NCI-H748 (cell line): ENCODE results near the gene TCAIM.

ENCODE experiments used
- DNase-seq: peaks from one replicate; lab custom pipeline; 2025; ENCODE audit not compliant: unreplicated experiment; lab: John Stamatoyannopoulos, UW

The TCAIM gene, protein sequence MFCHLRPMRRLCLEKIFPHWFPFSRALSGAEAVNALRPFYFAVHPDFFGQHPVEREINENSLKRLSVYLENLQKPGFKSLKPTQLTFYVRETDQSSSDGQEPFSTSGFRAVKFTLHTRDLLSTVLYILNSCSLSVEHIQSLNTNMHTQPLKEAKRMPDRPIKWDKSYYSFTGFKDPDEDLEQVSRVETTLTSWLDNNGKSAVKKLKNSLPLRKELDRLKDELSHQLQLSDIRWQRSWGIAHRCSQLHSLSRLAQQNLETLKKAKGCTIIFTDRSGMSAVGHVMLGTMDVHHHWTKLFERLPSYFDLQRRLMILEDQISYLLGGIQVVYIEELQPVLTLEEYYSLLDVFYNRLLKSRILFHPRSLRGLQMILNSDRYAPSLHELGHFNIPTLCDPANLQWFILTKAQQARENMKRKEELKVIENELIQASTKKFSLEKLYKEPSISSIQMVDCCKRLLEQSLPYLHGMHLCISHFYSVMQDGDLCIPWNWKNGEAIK

DNA sequence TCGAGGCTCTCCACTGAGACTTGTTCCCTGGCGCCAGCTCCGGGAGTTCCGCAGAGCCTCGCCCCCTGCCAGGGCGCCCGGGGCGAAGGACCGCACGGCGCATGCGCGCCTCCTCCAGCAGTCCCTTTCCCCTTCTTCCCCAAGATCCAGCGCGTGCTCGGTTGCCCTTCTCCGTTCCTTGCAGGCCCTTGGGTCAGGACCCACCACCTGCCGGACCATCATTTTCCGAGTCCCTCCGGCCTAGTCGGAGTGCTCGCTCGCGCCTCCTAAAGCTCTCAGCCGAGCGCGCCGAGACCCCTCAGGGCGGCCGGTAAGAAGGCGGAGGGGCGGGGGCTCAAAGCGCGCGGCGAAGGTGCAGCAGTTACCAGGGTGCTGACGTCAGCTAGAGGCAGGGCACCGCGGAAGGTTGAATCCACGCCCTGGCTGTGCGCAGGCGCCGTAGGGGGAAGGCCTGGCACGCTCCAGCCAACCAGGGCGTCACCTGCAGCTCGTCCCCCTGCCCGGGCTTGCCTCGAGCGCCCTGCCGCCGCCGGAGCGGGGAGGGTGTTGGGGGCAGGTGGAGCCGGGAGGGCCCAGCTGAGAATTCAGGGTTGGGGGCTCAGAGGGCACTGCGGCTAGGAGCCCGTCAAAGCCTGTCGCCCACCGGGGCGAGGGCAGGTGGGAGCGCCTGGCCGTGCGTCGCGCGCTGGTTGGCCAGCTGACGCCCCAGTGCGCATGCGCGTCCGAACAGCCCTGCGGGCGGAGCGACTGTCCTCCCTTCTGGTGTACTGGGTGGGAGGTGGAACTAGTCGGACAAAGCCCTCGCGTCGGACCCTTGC, at the start of gene TCAIM:
TSS of gene TCAIM (plus strand) at position 757 of the 818 bp plus-strand sequence. CDS start 16,017 bp downstream, outside the sequence.
- peak; percentile 95 for DNase-seq

DNA sequence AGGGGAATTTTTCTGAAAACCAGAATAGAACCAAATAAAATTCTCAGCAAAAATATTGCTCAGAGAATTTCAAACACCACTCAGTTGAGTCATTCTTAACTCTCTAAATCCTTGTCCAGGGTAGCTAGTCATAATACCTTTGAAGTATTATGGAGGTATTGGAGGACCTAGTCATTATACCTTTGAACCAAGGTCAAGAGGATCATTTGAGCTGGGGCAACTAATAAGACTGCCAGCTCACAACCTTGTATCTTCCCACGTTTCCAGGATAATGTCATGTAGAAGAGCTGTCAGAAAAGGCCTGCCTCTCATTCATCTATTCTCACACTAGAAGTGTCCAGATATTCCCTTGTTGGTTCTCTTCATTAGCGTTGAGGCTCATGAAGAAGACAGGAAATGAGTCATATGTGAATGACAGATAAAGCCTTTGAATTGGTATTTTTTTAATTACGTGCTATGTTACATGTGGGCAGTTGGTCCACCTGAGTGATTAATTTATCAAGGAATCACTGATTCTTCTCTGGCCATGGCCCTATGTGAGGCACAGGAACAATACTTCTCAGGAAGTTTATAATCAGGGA, 48.6 kb upstream of the TCAIM start:
- DNase-seq = no peak

DNA sequence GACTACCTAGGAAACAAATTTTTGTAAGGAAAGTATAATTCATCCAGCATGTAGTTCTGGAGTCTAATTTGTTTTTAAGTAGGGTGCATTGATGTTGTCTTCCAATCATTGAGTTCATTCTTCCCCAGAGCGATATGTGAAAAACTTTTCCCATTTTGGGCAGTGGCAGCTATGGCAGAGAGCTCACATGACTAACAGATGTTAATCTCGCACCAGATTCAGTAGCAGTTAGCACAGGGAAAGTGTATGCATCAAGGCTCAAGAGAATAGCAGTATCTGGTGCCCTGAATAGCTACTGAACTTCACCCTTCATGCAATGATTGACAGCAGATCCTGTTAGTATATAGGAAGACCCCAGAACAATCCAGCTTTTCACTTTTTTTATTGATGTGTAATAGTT, 46.3 kb upstream of the TCAIM start:
- DNase-seq = no peak

DNA sequence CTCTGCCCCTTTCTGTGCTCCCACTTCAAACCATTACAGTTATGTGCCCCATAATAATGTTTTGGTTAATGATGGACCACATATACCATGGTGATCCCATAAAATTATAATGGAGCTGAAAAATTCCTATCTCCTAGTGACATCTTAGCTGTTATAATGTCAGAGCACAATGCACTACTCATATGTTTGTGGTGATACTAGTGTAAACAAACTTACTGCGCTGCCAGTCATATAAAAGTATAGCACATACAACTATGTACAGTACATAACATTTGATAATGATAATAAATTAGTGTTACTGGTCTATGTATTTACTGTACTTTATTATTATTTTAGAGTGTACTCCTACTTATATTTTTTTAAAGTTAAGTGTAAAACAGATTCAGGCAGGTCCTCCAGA, 45.6 kb upstream of the TCAIM start:
- no peak for DNase-seq

DNA sequence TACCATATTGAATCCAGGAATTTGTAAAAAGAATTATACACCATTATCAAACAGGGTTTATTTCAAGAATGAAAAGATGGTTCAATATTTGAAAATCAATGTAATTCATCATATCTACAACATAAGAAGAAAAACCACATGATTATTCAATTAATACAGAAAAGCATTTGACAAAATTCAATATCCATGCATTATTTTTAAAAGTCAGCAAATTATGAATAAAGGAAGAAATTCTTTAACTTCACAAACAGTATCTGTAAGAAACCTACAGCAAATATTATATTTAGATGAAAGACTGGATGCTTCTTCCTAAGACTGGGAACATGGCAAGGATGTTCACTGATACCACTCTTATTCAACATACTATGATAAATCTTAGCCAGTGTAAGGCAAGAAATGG, 41.3 kb upstream of the TCAIM start:
- no peak for DNase-seq

DNA sequence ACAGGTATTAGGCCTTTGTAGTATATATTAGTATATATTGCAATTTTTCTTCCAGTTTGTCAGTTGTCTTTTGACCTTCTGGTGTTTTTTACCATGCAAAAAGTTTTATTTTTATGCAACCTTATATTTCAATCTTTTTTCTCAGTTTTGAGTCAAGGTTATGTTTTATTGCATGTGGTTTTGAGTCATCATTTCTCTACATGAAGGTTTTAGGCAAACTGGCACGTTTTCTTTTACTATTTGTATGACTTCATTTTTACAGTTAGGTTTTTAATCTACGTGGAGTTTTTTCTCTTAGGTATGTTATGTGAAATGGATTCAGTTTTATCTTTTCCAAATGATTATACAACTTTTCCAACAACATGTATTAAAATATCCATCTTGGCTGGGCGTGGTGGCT, 36.8 kb upstream of the TCAIM start:
- no peak for DNase-seq

DNA sequence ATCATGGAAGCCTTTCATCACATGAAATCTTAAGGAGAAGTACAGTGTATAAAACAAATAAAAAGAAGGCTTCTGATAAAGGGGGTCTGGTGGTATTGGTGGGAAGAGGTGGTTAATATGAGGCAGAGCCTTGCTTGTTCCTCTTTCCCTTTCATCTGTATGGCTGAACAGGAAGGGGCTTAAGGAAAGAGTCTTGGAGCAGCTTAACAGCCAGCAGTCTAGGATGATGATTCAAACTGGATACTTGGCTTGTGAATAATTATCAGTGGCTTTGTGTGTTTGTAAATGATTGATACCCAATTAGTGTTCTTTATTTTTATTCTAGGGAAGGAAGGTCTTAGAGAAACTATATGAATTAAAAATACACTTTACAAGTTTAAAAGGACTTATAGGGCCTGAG, 29.1 kb upstream of the TCAIM start:
- DNase-seq = no peak

DNA sequence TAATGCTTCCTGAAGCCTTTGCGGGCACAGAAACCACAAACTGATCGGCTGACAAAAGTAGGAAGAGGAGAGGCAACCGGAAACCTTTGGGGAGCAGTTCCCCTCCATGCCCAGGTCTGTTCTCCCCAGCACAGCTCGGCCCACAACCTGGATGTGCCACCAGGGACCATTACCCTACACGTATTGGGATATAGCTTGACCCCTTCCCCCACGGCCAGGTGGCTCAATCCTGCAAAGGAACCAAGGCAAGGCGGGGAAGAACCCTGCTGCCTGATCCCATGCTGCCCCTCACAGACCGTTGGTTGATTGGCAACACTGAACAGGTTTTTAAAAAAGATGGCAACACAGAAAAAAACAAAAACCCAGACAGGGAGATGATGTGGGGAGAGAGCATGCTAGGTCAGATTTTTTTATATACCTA, 19.7 kb upstream of the TCAIM start:
- DNase-seq = peak; percentile 25

DNA sequence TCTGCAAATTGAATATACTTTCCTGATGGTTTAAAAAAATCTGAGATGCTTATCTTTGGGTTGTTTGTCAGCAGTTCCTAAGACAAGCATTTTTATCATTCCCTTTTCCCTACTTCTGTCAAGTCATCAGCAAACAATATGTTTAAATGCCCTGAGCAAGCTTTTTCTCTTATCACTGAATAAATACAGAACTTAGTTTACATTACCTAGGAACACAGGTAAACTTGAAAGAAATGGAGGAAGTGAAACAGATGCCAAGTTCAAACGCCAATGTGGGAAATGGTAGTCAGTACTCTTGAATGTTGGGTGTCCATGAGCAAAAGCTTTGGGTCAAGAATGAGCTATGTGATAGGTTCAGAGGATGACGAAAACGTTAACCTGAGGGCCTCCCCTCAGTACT, 17.2 kb upstream of the TCAIM start:
- no peak for DNase-seq

DNA sequence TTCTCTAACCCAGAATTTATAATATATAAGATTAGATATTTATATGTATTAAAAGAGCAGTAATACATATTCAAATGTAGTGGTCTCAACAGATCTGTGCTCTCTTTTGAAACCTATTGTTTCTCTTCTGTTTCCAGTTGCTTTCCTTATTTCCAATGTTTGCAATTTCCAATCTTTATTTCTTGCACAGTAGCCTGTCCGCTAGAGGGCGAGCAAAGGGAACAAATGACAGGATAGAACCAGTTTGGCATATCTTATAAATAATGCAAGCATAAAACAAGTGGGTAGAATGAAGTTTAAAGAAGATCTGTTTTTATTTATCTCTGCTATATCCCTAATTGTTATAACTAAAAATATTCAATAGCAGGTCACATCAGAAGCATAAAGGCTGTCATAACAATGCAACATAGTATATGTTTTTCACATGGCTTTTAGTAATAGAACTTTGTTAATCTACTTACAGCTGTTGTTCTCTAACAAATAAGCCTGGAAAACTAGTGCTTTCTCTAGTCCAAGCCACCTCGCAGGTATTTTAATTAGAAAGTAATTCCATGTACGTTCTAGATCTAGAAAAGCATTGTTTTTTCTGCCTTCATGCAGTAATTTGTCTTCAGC, 15.1 kb upstream of the TCAIM start:
- peak; percentile 60 for DNase-seq

DNA sequence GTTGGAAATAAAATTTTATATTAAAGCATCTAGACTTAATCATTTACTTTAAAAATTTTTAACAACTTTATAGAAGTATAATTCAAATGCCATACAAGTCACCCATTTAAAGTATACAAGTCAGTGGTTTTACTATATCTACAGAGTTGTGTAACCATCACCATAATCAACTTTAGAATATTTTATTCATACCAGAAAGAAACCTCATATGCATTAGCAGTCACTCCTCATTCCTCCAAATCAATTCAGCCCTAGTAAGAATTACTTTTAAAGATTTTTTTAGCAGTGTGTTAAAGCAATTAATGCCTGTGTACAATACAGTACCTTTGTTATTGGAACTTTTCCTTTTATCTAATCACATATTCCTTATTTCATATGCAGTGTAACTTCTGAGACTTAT, 14.0 kb upstream of the TCAIM start:
- DNase-seq = no peak

DNA sequence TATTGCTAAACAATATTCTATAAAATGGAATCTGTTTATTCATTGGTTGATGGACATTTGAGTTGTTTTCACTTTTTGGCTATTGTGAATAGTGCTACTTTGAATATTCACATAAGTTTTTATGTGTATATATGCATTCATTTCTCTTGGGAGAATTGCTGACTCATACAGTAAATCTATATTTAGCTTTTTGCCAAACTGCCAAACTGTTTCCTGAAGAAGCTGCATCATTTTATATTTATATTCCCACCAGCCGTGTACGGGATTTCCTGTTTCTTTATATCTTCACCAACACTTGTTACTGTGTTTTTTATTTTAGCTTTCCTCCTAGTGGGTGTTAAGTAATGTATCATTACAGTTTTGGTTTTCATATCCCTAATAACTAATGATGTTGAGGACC, 12.5 kb upstream of the TCAIM start:
- no peak for DNase-seq

DNA sequence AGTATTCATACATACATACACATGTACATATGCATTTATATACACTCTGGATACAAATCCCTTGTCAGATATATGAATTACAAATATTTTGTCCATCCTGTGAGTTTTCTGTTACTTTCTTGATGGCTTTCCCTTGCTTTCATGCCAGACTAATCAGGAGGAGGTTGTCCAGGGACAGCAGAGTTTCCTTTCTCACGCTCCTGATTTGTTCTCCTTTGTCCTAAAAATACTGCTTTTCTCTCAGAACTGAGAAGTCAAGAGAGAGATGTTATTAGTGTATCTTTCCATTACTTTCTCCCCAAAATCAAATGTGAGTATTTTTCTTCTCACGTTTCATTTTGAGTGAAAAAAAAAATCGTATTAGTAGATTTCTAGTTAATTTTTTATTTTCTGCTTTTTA, 12.1 kb upstream of the TCAIM start:
- DNase-seq = no peak

DNA sequence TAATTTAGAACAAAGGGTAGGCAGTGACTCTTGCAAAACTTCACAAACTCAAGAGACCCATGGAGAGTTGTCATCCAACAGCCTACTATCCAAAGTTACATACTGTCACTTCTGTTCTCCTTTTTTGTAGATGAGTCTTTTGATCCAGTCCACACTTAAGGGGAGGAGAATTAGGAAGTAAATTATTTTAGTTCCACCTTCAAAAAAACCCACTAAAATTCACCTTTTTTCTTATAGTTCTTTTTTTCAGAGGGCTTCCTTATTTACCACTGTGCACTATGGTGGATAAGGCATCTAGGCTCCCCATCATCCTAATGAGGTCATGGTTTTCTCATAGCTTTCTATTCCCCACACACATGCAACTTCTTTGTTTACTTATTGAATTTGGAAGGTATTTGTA, 8.6 kb upstream of the TCAIM start:
- DNase-seq = no peak

DNA sequence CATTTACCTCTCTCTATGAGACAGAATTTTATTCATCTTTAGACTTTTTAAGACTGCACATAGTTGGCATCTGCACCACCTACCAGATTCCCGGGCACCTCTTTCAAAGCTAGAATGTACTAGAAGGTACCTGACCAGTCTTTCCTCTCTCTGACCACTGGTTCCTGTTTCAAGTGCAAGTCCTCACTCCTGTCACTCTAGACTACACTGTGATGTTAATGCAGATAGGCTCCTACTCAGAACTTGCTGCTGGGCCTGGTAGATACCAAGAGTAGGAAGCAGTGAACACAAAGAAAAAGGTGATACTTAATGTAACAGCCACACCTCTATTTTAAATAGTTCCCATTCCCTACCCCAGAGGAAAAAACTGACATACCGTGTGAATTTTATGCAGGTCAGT, 8.1 kb upstream of the TCAIM start:
- no peak for DNase-seq

DNA sequence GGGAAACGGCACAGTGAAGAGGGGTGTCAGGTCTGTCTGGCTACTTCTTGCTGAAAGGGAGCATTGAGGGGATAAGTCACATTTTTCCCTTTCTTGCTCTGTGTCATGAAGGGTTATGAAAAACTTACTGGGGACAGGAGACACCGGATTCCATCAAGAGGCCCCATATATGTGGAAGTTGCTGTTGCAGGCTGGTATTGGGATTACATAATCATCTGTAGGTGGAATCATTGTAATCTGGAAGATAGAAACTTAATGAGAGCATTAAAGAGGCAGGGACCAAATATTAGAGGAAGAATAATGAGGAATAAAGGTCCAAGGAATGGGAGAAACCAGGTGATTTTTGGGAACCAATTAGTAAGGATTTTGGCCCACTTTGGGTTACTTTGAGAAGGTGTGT, 4.2 kb upstream of the TCAIM start:
- DNase-seq = no peak

DNA sequence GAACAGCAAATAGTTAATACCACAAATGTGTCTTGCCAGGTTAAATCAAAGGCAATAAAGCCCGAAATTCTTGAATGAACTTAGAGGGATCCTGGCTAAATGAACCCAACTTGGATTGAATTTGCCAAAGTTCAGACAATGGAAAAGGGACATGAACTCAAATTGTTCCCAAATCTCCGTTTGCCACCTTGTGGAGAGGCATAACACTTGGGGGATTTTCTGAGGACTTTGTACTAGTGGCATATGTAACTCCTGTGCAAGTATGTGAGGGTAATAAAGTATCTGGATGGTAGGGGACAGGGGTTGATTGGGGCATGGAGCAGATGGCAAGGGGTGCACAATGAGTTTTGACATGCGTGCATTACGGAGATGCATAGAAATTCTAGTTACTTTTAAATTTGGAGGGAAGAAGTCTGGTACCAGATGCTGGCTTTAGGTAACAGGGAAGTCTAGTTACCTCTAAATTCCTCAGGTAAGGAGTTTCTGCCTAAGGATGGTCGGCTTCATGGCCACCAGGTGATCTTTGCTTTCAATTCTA, 1.2 kb upstream of the TCAIM start:
- DNase-seq = no peak

DNA sequence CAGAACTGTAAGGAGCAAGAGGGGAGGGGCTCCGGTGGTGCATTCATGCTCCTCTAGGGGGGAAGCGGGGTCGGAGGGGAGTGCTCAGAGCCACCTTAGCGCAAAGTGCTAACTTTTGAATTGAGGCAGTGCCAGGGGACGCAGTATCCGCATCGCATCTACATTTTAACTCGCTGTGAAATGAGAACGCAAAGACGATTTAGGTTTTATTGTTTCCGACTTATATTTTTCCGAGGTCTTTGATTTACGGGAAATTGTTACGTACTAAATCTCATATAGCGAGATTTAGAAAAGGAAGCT, 212 bp downstream of the TCAIM start:
- DNase-seq = no peak

DNA sequence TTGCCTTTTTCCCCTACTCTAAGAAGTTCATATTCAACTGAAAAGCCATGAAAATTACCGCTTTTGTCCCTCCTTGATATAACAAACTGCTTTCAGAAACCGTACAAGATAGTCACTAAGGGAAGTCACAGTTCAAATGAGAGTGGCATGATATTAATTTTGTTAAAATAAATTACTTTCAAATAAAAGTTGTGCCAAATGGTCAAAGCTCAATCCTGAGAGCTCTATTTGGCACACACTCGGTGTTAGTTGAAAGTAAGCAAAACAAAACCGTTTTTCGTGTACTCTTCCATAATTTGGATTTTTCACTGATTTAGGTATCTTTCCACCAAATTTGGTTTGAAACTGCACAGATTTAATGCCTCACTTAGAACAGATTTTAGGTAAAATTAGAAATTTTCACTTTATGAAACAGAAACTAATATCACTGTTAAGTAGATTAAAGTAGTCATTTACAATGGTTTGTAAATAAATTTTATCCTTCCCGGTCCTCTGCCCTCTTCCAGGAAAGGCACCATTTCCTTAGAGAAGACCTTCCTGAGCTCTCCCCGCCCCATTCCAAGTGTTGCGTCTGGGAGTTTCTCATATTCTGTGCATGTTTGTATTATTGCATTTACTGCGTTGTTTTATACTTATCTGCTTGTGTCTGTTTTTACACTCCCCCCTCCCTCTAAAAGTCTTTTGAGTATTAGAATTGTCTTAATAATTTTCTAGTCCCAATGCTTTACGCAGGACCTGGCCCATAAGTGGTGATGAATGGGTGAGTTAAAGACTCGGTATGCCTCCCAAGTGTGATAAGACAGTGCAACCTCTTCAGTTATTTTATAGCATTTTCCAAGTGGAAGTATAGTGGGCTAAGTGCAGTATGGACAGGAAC, 853 bp downstream of the TCAIM start:
- peak; percentile 19 for DNase-seq

DNA sequence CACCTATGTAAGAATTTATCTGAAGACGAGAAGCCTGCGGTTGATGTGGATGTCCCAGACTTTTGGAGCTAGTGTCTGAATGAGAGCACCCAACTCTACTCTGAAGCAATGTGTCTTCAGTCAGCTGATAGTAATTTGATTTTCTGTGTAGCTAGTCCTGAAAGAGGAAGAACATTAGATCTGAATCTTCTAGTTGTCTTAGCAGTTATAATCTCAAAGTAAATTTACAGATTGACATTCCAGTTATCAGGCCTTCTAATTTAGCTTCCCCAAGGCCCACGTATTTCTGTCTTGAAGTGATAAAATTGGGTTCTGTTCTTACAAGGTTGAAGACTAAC, 1.5 kb downstream of the TCAIM start:
- no peak for DNase-seq
